ENCODE data around the gene TDRD5.

The TDRD5 gene

GRCh38 chr1:179550746-179551682 lies 40.6 kb upstream of the TDRD5 start:
- H3K27ac ChIP-seq: no peak overlapping the region
- TF ChIP-seq CTCF (conservative IDR thresholded peaks at IDR 0.05): no peak

- no peak overlapping the region for H3K27ac ChIP-seq
- no peak for TF ChIP-seq CTCF (conservative IDR thresholded peaks at IDR 0.05)
Observed at GRCh38 chr1:179554427-179554826, 37.2 kb upstream of the TDRD5 start.

GRCh38 chr1:179558078-179558477 lies 33.6 kb upstream of the TDRD5 start:
- no peak overlapping the region for H3K27ac ChIP-seq
- no peak for TF ChIP-seq CTCF (conservative IDR thresholded peaks at IDR 0.05)

- TF ChIP-seq CTCF (conservative IDR thresholded peaks at IDR 0.05): no peak
- no peak within 1 kb of the TSS for H3K27ac ChIP-seq
Observed at GRCh38 chr1:179575497-179576314, 15.9 kb upstream of the TDRD5 start, which contains the start of gene NPHS2. NPHS2 (minus strand) TSS chr1:179575948; CDS start chr1:179575864, 84 bp downstream.

- no peak overlapping the region for H3K27ac ChIP-seq
- no peak for TF ChIP-seq CTCF (conservative IDR thresholded peaks at IDR 0.05)
Observed at GRCh38 chr1:179576509-179576908, 15.1 kb upstream of the TDRD5 start.

- no peak for TF ChIP-seq CTCF (conservative IDR thresholded peaks at IDR 0.05)
Observed at GRCh38 chr1:179583771-179584320, 7.8 kb upstream of the TDRD5 start.

More at GRCh38 chr1:179583771-179584320, 7.8 kb upstream of the TDRD5 start:
- no peak overlapping the region for H3K27ac ChIP-seq

All from VCaP (cell line).